Vagina (tissue), 2 donors: Measurements from ENCODE around the gene KAZN. TPM values are rescaled to one million over a fixed set of nuclear protein-coding genes. Genes with fewer than 3 reads are reported as not detected.

ENCODE experiments used
- DNase-seq, 2 donors: peaks; one replicate each; pipeline ENCODE4 v3.0.0-alpha.2; 2017; ENCODE audit errors: extremely low spot score in 2 of 2
- H3K27ac ChIP-seq: fragments of 200-600 bp; sonication (generic); one replicate; pipeline ENCODE4 v1.5.1; 2019
- H3K27me3 ChIP-seq: fragments of 200-600 bp; sonication (generic); one replicate; pipeline ENCODE4 v1.5.1; 2019
- H3K36me3 ChIP-seq, 2 donors: fragments of 200-600 bp; sonication (generic); one replicate each; pipeline ENCODE4 v1.5.1; 2017 to 2019
- H3K4me1 ChIP-seq: fragments of 200-600 bp; sonication (generic); one replicate; pipeline ENCODE4 v1.5.1; 2019
- H3K4me3 ChIP-seq, 2 donors: fragments of 200-600 bp; sonication (generic); 1 replicate in 1 of 2; 2 replicates in 1 of 2; pipeline ENCODE4 v1.5.1; 2016 to 2019
- H3K9me3 ChIP-seq: fragments of 200-600 bp; sonication (generic); one replicate; pipeline ENCODE4 v1.5.1; 2019
- POLR2A ChIP-seq, 2 donors: fragments of 450-650 bp; IDR thresholded peaks; one replicate each; pipeline ENCODE4 v1.6.1; 2017; ENCODE audit warnings: antibody characterized with exemption in 2 of 2, mild to moderate bottlenecking in 2 of 2, moderate library complexity in 2 of 2
- POLR2AphosphoS5 ChIP-seq, 2 donors: sonication (generic); formaldehyde crosslinking; IDR thresholded peaks; one replicate each; pipeline ENCODE4 v1.9.0; 2017; ENCODE audit warnings: antibody characterized with exemption in 2 of 2, mild to moderate bottlenecking in 2 of 2, low read depth in 1 of 2; ENCODE audit not compliant: insufficient read depth in 1 of 2
- intact Hi-C: fragments of 100-400 bp; cut with DNase I; formaldehyde crosslinking; loops from one replicate; pipeline ENCODE4 v1.15.1; 2023
- total RNA-seq: library from RNA; depleted of rRNA; stranded (reverse); fragments of >200 nt; gene quantifications from one replicate; pipeline ENCODE4 v1.2.3, GENCODE V29; 2016
- TF ChIP-seq, protein P1 (sequence below), 3 experiments: fragments of 450-650 bp in 2 of 3; fragments of 200-600 bp in 1 of 3; sonication (generic) in 1 of 3; IDR thresholded peaks; one replicate each; pipeline ENCODE4 v1.5.1; 2017 to 2019; ENCODE audit warnings: antibody characterized with exemption in 3 of 3, mild to moderate bottlenecking in 2 of 3, moderate library complexity in 2 of 3

Gene KAZN
- total RNA-seq, 1 donor from 2014 or later: 29.5 TPM

DNA sequence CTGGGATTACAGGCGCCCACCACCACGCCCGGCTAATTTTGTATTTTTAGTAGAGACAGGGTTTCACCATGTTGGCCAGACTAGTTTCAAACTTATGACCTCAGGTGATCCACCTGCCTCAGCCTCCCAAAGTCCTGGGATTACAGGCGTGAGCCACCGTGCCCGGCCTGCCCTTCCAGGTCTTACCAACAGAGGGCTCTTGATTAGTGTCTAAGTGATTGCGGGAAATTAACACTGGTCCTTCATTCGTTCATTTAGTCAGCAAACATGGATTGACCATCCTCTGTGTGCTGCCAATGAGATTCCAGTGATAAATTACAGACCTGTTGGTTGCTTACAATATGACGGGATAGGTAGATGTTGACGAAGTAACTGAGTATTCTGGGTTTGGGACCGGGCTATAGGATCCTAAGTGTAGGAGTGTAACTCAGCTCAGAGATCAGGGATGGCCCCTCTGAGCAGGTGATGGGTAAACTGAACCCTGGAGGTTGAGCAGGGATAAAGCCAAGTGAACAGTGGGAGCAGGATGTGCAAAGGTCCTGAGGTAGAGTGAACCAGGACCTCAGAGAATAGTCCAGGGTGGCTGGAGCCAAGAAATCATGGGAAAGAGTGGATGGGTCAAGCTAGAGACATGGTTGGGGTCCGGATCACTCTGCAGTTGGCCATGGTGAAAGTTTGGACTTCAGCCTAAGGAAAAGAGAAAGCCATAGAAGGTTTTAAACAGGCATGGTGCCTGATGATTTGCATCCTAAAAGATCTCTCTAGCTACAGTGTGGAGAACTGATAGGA is 171.2 kb downstream of the KAZN start:
- intact Hi-C loops: no loop called here
- H3K36me3 ChIP-seq: no peaks in the 10 kb centered on the region
- H3K27me3 ChIP-seq: no peaks in the 10 kb centered on the region
- H3K27ac ChIP-seq: no peak overlapping the region
- DNase-seq: no peak
- peaks cover 12% of the 10 kb centered on the region for H3K4me1 ChIP-seq
- H3K9me3 ChIP-seq: no peaks in the 10 kb centered on the region
- no peak for TF ChIP-seq POLR2A (IDR thresholded peaks at IDR 0.05)
- TF ChIP-seq POLR2AphosphoS5 (IDR thresholded peaks at IDR 0.05; ENCODE audit: insufficient read depth in 1 of 2, low read depth in 1 of 2): no peak
- TF ChIP-seq, protein P1, sequence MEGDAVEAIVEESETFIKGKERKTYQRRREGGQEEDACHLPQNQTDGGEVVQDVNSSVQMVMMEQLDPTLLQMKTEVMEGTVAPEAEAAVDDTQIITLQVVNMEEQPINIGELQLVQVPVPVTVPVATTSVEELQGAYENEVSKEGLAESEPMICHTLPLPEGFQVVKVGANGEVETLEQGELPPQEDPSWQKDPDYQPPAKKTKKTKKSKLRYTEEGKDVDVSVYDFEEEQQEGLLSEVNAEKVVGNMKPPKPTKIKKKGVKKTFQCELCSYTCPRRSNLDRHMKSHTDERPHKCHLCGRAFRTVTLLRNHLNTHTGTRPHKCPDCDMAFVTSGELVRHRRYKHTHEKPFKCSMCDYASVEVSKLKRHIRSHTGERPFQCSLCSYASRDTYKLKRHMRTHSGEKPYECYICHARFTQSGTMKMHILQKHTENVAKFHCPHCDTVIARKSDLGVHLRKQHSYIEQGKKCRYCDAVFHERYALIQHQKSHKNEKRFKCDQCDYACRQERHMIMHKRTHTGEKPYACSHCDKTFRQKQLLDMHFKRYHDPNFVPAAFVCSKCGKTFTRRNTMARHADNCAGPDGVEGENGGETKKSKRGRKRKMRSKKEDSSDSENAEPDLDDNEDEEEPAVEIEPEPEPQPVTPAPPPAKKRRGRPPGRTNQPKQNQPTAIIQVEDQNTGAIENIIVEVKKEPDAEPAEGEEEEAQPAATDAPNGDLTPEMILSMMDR (IDR thresholded peaks at IDR 0.05): no peak
- no peak overlapping the region for H3K4me3 ChIP-seq

DNA sequence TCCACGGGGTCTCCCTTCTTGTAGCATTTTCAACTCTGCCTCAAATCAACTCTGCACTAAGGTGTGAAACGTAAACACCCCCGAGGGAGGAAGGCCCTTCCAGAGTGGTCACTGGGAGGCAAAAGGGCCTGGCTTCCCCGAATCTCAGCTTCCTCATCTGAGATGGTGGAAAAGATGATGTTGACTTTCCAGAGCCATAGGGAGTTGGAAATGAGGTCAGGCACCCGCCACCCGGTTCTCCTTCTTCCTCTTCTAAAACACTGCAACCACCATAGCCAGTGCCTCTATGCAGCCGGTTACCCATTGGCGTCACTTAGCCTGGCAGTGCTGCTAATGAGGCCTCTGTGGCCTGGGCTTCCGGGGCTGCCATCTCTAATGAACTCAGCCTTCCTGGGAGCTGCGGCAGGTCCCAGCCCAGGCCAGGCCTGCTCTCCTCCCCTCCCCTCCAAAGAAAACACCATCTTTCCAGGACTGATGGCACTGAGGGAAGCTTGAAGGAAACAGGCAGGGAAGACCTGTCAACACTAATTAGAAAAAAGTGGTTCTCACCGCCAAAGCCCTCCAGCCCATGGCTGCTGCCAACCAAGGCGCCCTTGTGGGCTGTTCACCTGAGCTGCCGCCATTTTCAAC is 175.0 kb downstream of the KAZN start:
- no peaks in the 10 kb centered on the region for H3K9me3 ChIP-seq
- H3K4me1 ChIP-seq: no peaks in the 10 kb centered on the region
- H3K4me3 ChIP-seq: no peak overlapping the region
- H3K36me3 ChIP-seq: no peaks in the 10 kb centered on the region
- H3K27ac ChIP-seq: no peak overlapping the region
- TF ChIP-seq POLR2A (IDR thresholded peaks at IDR 0.05) (no peak), POLR2AphosphoS5 (IDR thresholded peaks at IDR 0.05; ENCODE audit: insufficient read depth in 1 of 2, low read depth in 1 of 2) (no peak)
- TF ChIP-seq, protein P1 (IDR thresholded peaks at IDR 0.05): no peak
- DNase-seq: no peak
- intact Hi-C loops: no loop called here
- H3K27me3 ChIP-seq: no peaks in the 10 kb centered on the region

DNA sequence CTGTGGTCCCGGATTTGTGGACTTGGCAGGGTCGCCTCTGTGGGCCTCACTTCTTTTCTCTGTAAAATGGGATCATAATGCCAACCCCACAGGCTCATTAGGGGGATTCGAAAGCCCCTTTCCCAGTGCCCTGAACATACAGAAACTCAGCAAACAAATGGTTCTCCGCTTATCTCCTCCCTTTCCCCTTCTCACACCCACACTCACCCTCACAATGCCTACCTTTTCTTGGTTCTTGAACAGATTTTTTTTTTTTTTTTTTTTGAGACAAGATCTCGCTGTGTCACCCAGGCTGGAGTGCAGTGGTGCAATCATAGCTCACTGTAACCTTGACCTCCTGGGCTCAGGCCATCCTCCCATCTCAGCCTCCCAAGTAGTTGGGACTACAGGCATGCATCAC is 175.7 kb downstream of the KAZN start:
- intact Hi-C loops: no loop called here

DNA sequence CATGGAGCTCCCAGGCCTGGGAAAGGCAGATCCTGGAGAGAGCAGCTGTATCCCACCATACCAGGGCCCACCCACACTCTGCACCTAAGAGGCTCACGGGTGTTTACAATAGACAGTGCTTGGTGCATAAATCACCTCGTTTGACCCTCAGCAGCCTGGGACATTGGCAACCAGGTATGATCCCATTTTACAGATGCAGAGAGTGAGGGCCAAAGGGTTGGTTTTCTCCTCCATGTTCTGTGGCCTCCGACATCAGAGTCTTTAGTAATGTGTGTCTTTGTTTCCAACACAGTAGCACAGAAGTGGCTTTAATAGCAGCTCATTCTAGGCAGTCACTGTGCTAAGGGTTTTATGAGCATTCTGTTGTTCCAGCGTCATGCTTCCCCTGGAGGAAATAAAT is 176.5 kb downstream of the KAZN start:
- Histone ChIP-seq H3K27me3 (no peaks in the 10 kb centered on the region), H3K4me1 (no peaks in the 10 kb centered on the region), H3K9me3 (no peaks in the 10 kb centered on the region), H3K4me3 (no peak overlapping the region), H3K36me3 (no peaks in the 10 kb centered on the region), H3K27ac (no peak overlapping the region)
- intact Hi-C loops: no loop called here
- TF ChIP-seq POLR2A (IDR thresholded peaks at IDR 0.05): no peak
- TF ChIP-seq, protein P1 (IDR thresholded peaks at IDR 0.05): no peak
- TF ChIP-seq POLR2AphosphoS5 (IDR thresholded peaks at IDR 0.05; ENCODE audit: insufficient read depth in 1 of 2, low read depth in 1 of 2): no peak
- DNase-seq: no peak

More for the DNA sequence above, 175.7 kb downstream of the KAZN start:
- TF ChIP-seq POLR2A (IDR thresholded peaks at IDR 0.05) (no peak), POLR2AphosphoS5 (IDR thresholded peaks at IDR 0.05; ENCODE audit: insufficient read depth in 1 of 2, low read depth in 1 of 2) (no peak)
- TF ChIP-seq, protein P1 (IDR thresholded peaks at IDR 0.05): no peak
- no peaks in the 10 kb centered on the region for H3K27me3 ChIP-seq
- H3K27ac ChIP-seq: no peak overlapping the region
- no peaks in the 10 kb centered on the region for H3K9me3 ChIP-seq
- H3K4me3 ChIP-seq: no peak overlapping the region
- no peaks in the 10 kb centered on the region for H3K36me3 ChIP-seq
- no peak for DNase-seq
- no peaks in the 10 kb centered on the region for H3K4me1 ChIP-seq

DNA sequence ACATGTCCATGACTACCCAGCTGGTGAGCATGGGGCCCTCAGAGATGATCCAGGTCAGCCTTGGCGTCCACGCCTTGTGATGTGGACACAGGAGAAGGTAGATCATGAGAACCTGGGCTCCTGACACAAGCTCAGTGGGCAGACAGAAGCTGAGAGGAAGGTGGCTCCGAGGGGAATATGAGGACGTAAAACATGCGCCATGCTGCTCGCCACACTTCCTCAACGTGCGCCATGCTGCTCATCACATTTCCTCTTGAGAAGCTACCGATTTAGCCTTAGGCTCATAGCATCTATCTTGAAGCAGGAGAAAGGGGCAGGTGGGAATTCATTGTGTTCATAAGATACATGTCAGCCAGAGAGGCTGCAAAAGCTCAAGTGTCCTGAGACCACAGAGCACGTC is 176.9 kb downstream of the KAZN start:
- TF ChIP-seq, protein P1 (IDR thresholded peaks at IDR 0.05): no peak
- TF ChIP-seq POLR2A (IDR thresholded peaks at IDR 0.05): no peak
- no peak for TF ChIP-seq POLR2AphosphoS5 (IDR thresholded peaks at IDR 0.05; ENCODE audit: insufficient read depth in 1 of 2, low read depth in 1 of 2)

More for the DNA sequence above, 176.9 kb downstream of the KAZN start:
- Histone ChIP-seq H3K4me1 (no peaks in the 10 kb centered on the region), H3K36me3 (no peaks in the 10 kb centered on the region), H3K9me3 (no peaks in the 10 kb centered on the region), H3K4me3 (no peak overlapping the region), H3K27me3 (no peaks in the 10 kb centered on the region), H3K27ac (no peak overlapping the region)
- no peak for DNase-seq
- intact Hi-C loops: no loop called here
